Fibroblast of upper back skin (primary cell): ENCODE data around the gene DLG2.
"Not testable (repeated sequence)": the region's sequence is repeated elsewhere in the genome, so short reads cannot be mapped to it uniquely, and the experiment has no call there.

ENCODE experiments used
- DNase-seq: peaks from one replicate; pipeline ENCODE4 v3.0.0-alpha.2; 2013

The DLG2 gene

GRCh38 chr11:85307366-85307765, 319.8 kb downstream of the DLG2 start:
- DNase-seq = peak; percentile 73

GRCh38 chr11:85301895-85302678, 325.1 kb downstream of the DLG2 start:
- DNase-seq = no peak

GRCh38 chr11:85299258-85299942, 327.7 kb downstream of the DLG2 start:
- DNase-seq = peak; percentile 24

- no peak for DNase-seq
These were observed 331.4 kb downstream of the DLG2 start for GRCh38 chr11:85295694-85296271.

GRCh38 chr11:85281550-85281949, 345.6 kb downstream of the DLG2 start:
- DNase-seq = no peak

- no peak for DNase-seq
These were observed 347.9 kb downstream of the DLG2 start for GRCh38 chr11:85279267-85279666.

GRCh38 chr11:85277693-85278092, 349.5 kb downstream of the DLG2 start:
- DNase-seq = no peak

- peak; percentile 3 for DNase-seq
These were observed 350.8 kb downstream of the DLG2 start for GRCh38 chr11:85276332-85276731.

- DNase-seq = not testable (repeated sequence)
These were observed 356.8 kb downstream of the DLG2 start for GRCh38 chr11:85270315-85270714.

- no peak for DNase-seq
These were observed 358.0 kb downstream of the DLG2 start for GRCh38 chr11:85269109-85269508.

- DNase-seq = no peak
These were observed 360.5 kb downstream of the DLG2 start for GRCh38 chr11:85266646-85267045.

- no peak for DNase-seq
These were observed 363.8 kb downstream of the DLG2 start for GRCh38 chr11:85263328-85263727.

GRCh38 chr11:85257837-85258236, 369.3 kb downstream of the DLG2 start:
- DNase-seq = no peak

GRCh38 chr11:85256433-85256832, 370.7 kb downstream of the DLG2 start:
- no peak for DNase-seq

- DNase-seq = no peak
These were observed 377.7 kb downstream of the DLG2 start for GRCh38 chr11:85249482-85249881.

- DNase-seq = no peak
These were observed 379.3 kb downstream of the DLG2 start for GRCh38 chr11:85247797-85248196.

- no peak for DNase-seq
These were observed 388.2 kb downstream of the DLG2 start for GRCh38 chr11:85238906-85239305.

- not testable (repeated sequence) for DNase-seq
These were observed 389.1 kb downstream of the DLG2 start for GRCh38 chr11:85238038-85238437.

- no peak for DNase-seq
These were observed 390.9 kb downstream of the DLG2 start for GRCh38 chr11:85236211-85236610.

- no peak for DNase-seq
These were observed 394.6 kb downstream of the DLG2 start for GRCh38 chr11:85232559-85232958.

GRCh38 chr11:85231588-85231987, 395.6 kb downstream of the DLG2 start:
- DNase-seq = no peak

- not testable (repeated sequence) for DNase-seq
These were observed 397.4 kb downstream of the DLG2 start for GRCh38 chr11:85229723-85230122.

GRCh38 chr11:85196968-85197367, 430.2 kb downstream of the DLG2 start:
- no peak for DNase-seq

GRCh38 chr11:85195934-85196333, 431.2 kb downstream of the DLG2 start:
- no peak for DNase-seq
